GM23338 (cell line): ENCODE data around the gene RHBDD1. TPM values are rescaled to one million over a fixed set of nuclear protein-coding genes. Genes with fewer than 3 reads are reported as not detected.

Experiments
- ATAC-seq: fragments of 200-7000 bp; cut with Tn5 transposase; 3 replicates; pipeline ENCODE4 v1.9.1; 2020
- DNase-seq: peaks from one replicate; pipeline ENCODE4 v3.0.0-alpha.2; 2015; ENCODE audit warnings: low spot score
- H2AFZ ChIP-seq: fragments of 200-600 bp; sonication (generic); 2 replicates; pipeline ENCODE4 v1.8.0; 2016; ENCODE audit warnings: antibody characterized with exemption, mild to moderate bottlenecking, moderate library complexity
- H3F3A ChIP-seq: fragments of 200-600 bp; sonication (generic); replicated peaks from 2 replicates; pipeline ENCODE4 v1.8.0; 2017; ENCODE audit warnings: antibody characterized with exemption, mixed run types, low read depth
- H3K27ac ChIP-seq: fragments of 200-600 bp; sonication (generic); 2 replicates; pipeline ENCODE4 v1.6.1; 2016; ENCODE audit warnings: low read depth
- H3K27me3 ChIP-seq: fragments of 200-600 bp; sonication (generic); 2 replicates; pipeline ENCODE4 v1.8.0; 2016; ENCODE audit warnings: mild to moderate bottlenecking, mixed run types, moderate library complexity; ENCODE audit not compliant: insufficient read depth
- H3K36me3 ChIP-seq: fragments of 200-600 bp; sonication (generic); 2 replicates; pipeline ENCODE4 v1.8.0; 2016; ENCODE audit warnings: mild to moderate bottlenecking; ENCODE audit not compliant: insufficient read depth
- H3K4me1 ChIP-seq: fragments of 200-600 bp; sonication (generic); 2 replicates; pipeline ENCODE4 v1.8.0; 2016; ENCODE audit warnings: mild to moderate bottlenecking, moderate library complexity; ENCODE audit not compliant: insufficient read depth
- H3K4me2 ChIP-seq: fragments of 200-600 bp; sonication (generic); 2 replicates; pipeline ENCODE4 v1.7.1; 2017; ENCODE audit warnings: mixed run types
- H3K4me3 ChIP-seq: fragments of 200-600 bp; sonication (generic); 2 replicates; pipeline ENCODE4 v1.6.1; 2016; ENCODE audit warnings: mixed run types
- H3K79me2 ChIP-seq: fragments of 200-600 bp; sonication (generic); replicated peaks from 2 replicates; pipeline ENCODE4 v1.8.0; 2017; ENCODE audit warnings: mild to moderate bottlenecking; ENCODE audit not compliant: insufficient read depth
- H3K9me2 ChIP-seq: fragments of 200-600 bp; sonication (generic); 2 replicates; pipeline ENCODE4 v1.8.0; 2017; ENCODE audit not compliant: insufficient read depth
- H4K20me1 ChIP-seq: fragments of 200-600 bp; sonication (generic); replicated peaks from 2 replicates; pipeline ENCODE4 v1.8.0; 2017; ENCODE audit warnings: mild to moderate bottlenecking; ENCODE audit not compliant: insufficient read depth
- H3K27ac Mint-ChIP-seq: 2 replicates; pipeline ENCODE4 v1.8.0; 2020; ENCODE audit warnings: inconsistent platforms, mild to moderate bottlenecking, moderate library complexity, mixed read lengths
- H3K27me3 Mint-ChIP-seq: 3 replicates; pipeline ENCODE4 v1.8.0; 2022; ENCODE audit warnings: low read depth, mild to moderate bottlenecking, moderate library complexity, mixed read lengths, inconsistent platforms; ENCODE audit not compliant: insufficient read depth, poor library complexity
- H3K36me3 Mint-ChIP-seq: 3 replicates; pipeline ENCODE4 v1.8.0; 2021; ENCODE audit warnings: low read depth, mild to moderate bottlenecking, inconsistent platforms, moderate library complexity, mixed read lengths
- H3K4me1 Mint-ChIP-seq: 3 replicates; pipeline ENCODE4 v1.8.0; 2020; ENCODE audit warnings: mild to moderate bottlenecking, inconsistent platforms, mixed read lengths
- H3K4me3 Mint-ChIP-seq: 3 replicates; pipeline ENCODE4 v1.8.0; 2021; ENCODE audit warnings: moderate library complexity, mild to moderate bottlenecking, inconsistent platforms, mixed read lengths
- H3K9me3 Mint-ChIP-seq: 3 replicates; pipeline ENCODE4 v1.8.0; 2020; ENCODE audit warnings: moderate library complexity, mild to moderate bottlenecking, inconsistent platforms, mixed read lengths
- CREB1 ChIP-seq: fragments of 250-450 bp; sonication (Bioruptor Pico); IDR thresholded peaks from 2 replicates; pipeline ENCODE4 v1.5.0; 2020; ENCODE audit warnings: low read depth, mild to moderate bottlenecking, moderate library complexity
- CTCF ChIP-seq, 2 experiments: fragments of 200-600 bp in 1 of 2; sonication (generic) in 1 of 2; conservative IDR thresholded peaks; 2 replicates each; pipeline versions ENCODE4 v1.5.1 to v1.6.1; 2016 to 2017; ENCODE audit warnings: antibody characterized with exemption in 2 of 2, low read depth in 2 of 2, mild to moderate bottlenecking in 2 of 2, moderate library complexity in 1 of 2
- EZH2 ChIP-seq: fragments of 200-600 bp; sonication (generic); IDR thresholded peaks from one replicate; pipeline ENCODE4 v1.8.0; 2017; ENCODE audit warnings: antibody characterized with exemption, mild to moderate bottlenecking, low read depth; ENCODE audit not compliant: unreplicated experiment
- EZH2phosphoT487 ChIP-seq: fragments of 200-600 bp; sonication (generic); IDR thresholded peaks from one replicate; pipeline ENCODE4 v1.8.1; 2018; ENCODE audit warnings: antibody characterized with exemption; ENCODE audit not compliant: unreplicated experiment
- JUNB ChIP-seq: IDR thresholded peaks from one replicate; pipeline ENCODE4 v1.6.1; 2016; ENCODE audit warnings: antibody characterized with exemption; ENCODE audit not compliant: unreplicated experiment
- NANOG ChIP-seq: IDR thresholded peaks from 2 replicates; pipeline ENCODE4 v1.6.1; 2016; ENCODE audit warnings: antibody characterized with exemption, borderline replicate concordance
- POLR2AphosphoS5 ChIP-seq: IDR thresholded peaks from 2 replicates; pipeline ENCODE4 v1.6.1; 2016; ENCODE audit warnings: antibody characterized with exemption, low read depth
- STAT1 ChIP-seq: IDR thresholded peaks from one replicate; pipeline ENCODE4 v1.6.1; 2016; ENCODE audit warnings: antibody characterized with exemption; ENCODE audit not compliant: unreplicated experiment
- ZNF114 ChIP-seq: fragments of 250-450 bp; sonication (Bioruptor Pico); IDR thresholded peaks from 2 replicates; pipeline ENCODE4 v1.5.0; 2020; ENCODE audit warnings: mild to moderate bottlenecking, moderate library complexity
- ZNF331 ChIP-seq: fragments of 250-450 bp; sonication (Bioruptor Pico); IDR thresholded peaks from 2 replicates; pipeline ENCODE4 v1.5.0; 2020; ENCODE audit warnings: low read depth, mild to moderate bottlenecking, moderate library complexity
- polyA plus RNA-seq: library from polyadenylated mRNA; unstranded; fragments of >200 nt; fragmentation: Nextera tagmentation; extraction: Ambion mirVana; gene quantifications from 2 replicates; pipeline ENCODE4 v1.2.1, GENCODE V29; 2016
- total RNA-seq: library from RNA; depleted of rRNA; stranded (reverse); fragments of >200 nt; shearing (Covaris generic); gene quantifications from 2 replicates; pipeline ENCODE4 v1.2.3, GENCODE V29; 2014
- TF ChIP-seq, protein P1 (sequence below): IDR thresholded peaks from one replicate; pipeline ENCODE4 v1.6.1; 2018; ENCODE audit warnings: antibody characterized with exemption; ENCODE audit not compliant: unreplicated experiment
- TF ChIP-seq, protein P2 (sequence below): IDR thresholded peaks from 2 replicates; pipeline ENCODE4 v1.6.1; 2016; ENCODE audit warnings: antibody characterized with exemption
- TF ChIP-seq, protein P3 (sequence below): fragments of 250-450 bp; sonication (Bioruptor Pico); IDR thresholded peaks from 2 replicates; pipeline ENCODE4 v1.5.0; 2020; ENCODE audit warnings: mild to moderate bottlenecking, moderate library complexity

RHBDD1 gene
- total and polyA plus RNA-seq, 2 experiments from 2014 or later: 7.3 to 13.0 TPM

GRCh38 chr2:226865710-226866109 lies 29.9 kb downstream of the RHBDD1 start:
- no peaks in the 10 kb centered on the region for H4K20me1 ChIP-seq
- DNase-seq: peak; percentile 11
- H3K4me2 ChIP-seq: peak overlapping the region; percentile 45

More at GRCh38 chr2:226865710-226866109, 29.9 kb downstream of the RHBDD1 start:
- H3K79me2 ChIP-seq: no peaks in the 10 kb centered on the region
- ATAC-seq: peak; percentile 55; the same call in 1 of the 3 replicates
- Mint-ChIP-seq H3K36me3 (peaks cover 12% of the 10 kb centered on the region; the same call in 2 of the 3 replicates), H3K27ac (no peak overlapping the region), H3K4me3 (no peak overlapping the region), H3K27me3 (peaks cover 3% of the 10 kb centered on the region), H3K4me1 (peaks cover 46% of the 10 kb centered on the region), H3K9me3 (no peaks in the 10 kb centered on the region)
- H3K9me2 ChIP-seq: no peaks in the 10 kb centered on the region
- H3K27me3 ChIP-seq: no peaks in the 10 kb centered on the region
- no peak overlapping the region for H2AFZ ChIP-seq
- TF ChIP-seq NANOG (no peak), EZH2 (no peak), ZNF331 (CRISPR knock-in tag) (no peak), EZH2phosphoT487 (no peak), JUNB (no peak), POLR2AphosphoS5 (no peak), CTCF (conservative IDR thresholded peaks at IDR 0.05; ENCODE audit: low read depth in 2 of 2) (no peak), CREB1 (CRISPR knock-in tag) (no peak), STAT1 (no peak), ZNF114 (CRISPR knock-in tag) (no peak)
- TF ChIP-seq, protein P1, sequence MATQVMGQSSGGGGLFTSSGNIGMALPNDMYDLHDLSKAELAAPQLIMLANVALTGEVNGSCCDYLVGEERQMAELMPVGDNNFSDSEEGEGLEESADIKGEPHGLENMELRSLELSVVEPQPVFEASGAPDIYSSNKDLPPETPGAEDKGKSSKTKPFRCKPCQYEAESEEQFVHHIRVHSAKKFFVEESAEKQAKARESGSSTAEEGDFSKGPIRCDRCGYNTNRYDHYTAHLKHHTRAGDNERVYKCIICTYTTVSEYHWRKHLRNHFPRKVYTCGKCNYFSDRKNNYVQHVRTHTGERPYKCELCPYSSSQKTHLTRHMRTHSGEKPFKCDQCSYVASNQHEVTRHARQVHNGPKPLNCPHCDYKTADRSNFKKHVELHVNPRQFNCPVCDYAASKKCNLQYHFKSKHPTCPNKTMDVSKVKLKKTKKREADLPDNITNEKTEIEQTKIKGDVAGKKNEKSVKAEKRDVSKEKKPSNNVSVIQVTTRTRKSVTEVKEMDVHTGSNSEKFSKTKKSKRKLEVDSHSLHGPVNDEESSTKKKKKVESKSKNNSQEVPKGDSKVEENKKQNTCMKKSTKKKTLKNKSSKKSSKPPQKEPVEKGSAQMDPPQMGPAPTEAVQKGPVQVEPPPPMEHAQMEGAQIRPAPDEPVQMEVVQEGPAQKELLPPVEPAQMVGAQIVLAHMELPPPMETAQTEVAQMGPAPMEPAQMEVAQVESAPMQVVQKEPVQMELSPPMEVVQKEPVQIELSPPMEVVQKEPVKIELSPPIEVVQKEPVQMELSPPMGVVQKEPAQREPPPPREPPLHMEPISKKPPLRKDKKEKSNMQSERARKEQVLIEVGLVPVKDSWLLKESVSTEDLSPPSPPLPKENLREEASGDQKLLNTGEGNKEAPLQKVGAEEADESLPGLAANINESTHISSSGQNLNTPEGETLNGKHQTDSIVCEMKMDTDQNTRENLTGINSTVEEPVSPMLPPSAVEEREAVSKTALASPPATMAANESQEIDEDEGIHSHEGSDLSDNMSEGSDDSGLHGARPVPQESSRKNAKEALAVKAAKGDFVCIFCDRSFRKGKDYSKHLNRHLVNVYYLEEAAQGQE: no peak
- TF ChIP-seq, protein P2, sequence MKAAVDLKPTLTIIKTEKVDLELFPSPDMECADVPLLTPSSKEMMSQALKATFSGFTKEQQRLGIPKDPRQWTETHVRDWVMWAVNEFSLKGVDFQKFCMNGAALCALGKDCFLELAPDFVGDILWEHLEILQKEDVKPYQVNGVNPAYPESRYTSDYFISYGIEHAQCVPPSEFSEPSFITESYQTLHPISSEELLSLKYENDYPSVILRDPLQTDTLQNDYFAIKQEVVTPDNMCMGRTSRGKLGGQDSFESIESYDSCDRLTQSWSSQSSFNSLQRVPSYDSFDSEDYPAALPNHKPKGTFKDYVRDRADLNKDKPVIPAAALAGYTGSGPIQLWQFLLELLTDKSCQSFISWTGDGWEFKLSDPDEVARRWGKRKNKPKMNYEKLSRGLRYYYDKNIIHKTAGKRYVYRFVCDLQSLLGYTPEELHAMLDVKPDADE: no peak
- TF ChIP-seq, protein P3, sequence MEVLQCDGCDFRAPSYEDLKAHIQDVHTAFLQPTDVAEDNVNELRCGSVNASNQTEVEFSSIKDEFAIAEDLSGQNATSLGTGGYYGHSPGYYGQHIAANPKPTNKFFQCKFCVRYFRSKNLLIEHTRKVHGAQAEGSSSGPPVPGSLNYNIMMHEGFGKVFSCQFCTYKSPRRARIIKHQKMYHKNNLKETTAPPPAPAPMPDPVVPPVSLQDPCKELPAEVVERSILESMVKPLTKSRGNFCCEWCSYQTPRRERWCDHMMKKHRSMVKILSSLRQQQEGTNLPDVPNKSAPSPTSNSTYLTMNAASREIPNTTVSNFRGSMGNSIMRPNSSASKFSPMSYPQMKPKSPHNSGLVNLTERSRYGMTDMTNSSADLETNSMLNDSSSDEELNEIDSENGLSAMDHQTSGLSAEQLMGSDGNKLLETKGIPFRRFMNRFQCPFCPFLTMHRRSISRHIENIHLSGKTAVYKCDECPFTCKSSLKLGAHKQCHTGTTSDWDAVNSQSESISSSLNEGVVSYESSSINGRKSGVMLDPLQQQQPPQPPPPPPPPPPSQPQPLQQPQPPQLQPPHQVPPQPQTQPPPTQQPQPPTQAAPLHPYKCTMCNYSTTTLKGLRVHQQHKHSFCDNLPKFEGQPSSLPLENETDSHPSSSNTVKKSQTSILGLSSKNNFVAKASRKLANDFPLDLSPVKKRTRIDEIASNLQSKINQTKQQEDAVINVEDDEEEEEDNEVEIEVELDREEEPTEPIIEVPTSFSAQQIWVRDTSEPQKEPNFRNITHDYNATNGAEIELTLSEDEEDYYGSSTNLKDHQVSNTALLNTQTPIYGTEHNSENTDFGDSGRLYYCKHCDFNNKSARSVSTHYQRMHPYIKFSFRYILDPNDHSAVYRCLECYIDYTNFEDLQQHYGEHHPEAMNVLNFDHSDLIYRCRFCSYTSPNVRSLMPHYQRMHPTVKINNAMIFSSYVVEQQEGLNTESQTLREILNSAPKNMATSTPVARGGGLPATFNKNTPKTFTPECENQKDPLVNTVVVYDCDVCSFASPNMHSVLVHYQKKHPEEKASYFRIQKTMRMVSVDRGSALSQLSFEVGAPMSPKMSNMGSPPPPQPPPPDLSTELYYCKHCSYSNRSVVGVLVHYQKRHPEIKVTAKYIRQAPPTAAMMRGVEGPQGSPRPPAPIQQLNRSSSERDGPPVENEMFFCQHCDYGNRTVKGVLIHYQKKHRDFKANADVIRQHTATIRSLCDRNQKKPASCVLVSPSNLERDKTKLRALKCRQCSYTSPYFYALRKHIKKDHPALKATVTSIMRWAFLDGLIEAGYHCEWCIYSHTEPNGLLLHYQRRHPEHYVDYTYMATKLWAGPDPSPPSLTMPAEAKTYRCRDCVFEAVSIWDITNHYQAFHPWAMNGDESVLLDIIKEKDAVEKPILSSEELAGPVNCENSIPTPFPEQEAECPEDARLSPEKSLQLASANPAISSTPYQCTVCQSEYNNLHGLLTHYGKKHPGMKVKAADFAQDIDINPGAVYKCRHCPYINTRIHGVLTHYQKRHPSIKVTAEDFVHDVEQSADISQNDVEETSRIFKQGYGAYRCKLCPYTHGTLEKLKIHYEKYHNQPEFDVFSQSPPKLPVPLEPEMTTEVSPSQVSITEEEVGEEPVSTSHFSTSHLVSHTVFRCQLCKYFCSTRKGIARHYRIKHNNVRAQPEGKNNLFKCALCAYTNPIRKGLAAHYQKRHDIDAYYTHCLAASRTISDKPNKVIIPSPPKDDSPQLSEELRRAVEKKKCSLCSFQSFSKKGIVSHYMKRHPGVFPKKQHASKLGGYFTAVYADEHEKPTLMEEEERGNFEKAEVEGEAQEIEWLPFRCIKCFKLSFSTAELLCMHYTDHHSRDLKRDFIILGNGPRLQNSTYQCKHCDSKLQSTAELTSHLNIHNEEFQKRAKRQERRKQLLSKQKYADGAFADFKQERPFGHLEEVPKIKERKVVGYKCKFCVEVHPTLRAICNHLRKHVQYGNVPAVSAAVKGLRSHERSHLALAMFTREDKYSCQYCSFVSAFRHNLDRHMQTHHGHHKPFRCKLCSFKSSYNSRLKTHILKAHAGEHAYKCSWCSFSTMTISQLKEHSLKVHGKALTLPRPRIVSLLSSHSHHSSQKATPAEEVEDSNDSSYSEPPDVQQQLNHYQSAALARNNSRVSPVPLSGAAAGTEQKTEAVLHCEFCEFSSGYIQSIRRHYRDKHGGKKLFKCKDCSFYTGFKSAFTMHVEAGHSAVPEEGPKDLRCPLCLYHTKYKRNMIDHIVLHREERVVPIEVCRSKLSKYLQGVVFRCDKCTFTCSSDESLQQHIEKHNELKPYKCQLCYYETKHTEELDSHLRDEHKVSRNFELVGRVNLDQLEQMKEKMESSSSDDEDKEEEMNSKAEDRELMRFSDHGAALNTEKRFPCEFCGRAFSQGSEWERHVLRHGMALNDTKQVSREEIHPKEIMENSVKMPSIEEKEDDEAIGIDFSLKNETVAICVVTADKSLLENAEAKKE: no peak
- H3F3A ChIP-seq: no peaks in the 10 kb centered on the region
- 0 out of 2 replicates have a peak, but pooled peaks cover 3% of the 10 kb centered on the region for H3K36me3 ChIP-seq
- H3K4me1 ChIP-seq: peaks cover 46% of the 10 kb centered on the region
- H3K4me3 ChIP-seq: no peak overlapping the region
- H3K27ac ChIP-seq: peak overlapping the region; percentile 23; the same call in 1 of the 2 replicates
